Measurements from ENCODE around the gene LHX6. TPM values are rescaled to one million over a fixed set of nuclear protein-coding genes. Genes with fewer than 3 reads are reported as not detected.

LHX6 gene
- total and polyA plus RNA-seq, 2 of the 4 experiments (the other 2 are of a cell fraction): under 0.01 to 0.05 TPM

DNA sequence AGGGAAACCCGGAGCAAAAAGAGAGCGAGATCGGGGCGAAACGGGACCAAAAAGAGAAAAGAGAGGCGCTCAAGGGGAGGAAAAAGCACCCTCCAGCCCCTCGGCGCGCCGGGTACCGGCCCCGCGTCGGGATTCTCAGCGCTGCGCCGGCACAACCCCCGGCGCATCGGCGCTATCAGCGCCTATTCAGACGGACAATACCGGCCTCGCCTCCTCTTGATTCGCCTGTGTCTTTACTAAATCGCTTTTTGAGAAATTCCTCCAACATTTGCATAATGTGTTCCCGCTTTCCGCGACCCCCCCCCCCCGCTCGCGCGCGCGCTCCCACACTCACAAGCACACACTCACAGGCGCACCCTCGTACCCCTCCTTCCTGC lies 578 bp downstream of the LHX6 start:
- Histone ChIP-seq H3K79me1 (ENCODE audit: low read depth in 1 of 2, low read length in 2 of 2) (no peaks in the 10 kb centered on the region), H3K4me3 (ENCODE audit: insufficient read depth, low read depth, low read length) (no peak overlapping the region; the same call in 1 of the 2 replicates), H3K27ac (ENCODE audit: insufficient read depth, low read length) (no peak overlapping the region), H4K5ac (ENCODE audit: low read depth, low read length) (no peak overlapping the region), H3K56ac (ENCODE audit: extremely low read depth, insufficient read depth, low read length) (no peak overlapping the region), H2BK20ac (ENCODE audit: low read depth, low read length) (no peak overlapping the region), H3K9ac (ENCODE audit: low read depth, low read length) (no peak overlapping the region), H3K23ac (ENCODE audit: low read depth, low read length) (no peak overlapping the region), H3K14ac (replicated peaks; ENCODE audit: low read depth, low read length) (no peak overlapping the region), H4K20me1 (ENCODE audit: insufficient read depth, low read length) (peaks cover 12% of the 10 kb centered on the region; the same call in 1 of the 2 replicates), H2AK5ac (ENCODE audit: low read depth, low read length) (no peak overlapping the region), H3K18ac (ENCODE audit: low read depth, low read length) (no peak overlapping the region), H3K27me3 (ENCODE audit: control insufficient read depth, insufficient read depth, low read length) (peaks cover 90% of the 10 kb centered on the region), H3K9me1 (ENCODE audit: insufficient read depth, low read length) (peaks cover 4% of the 10 kb centered on the region; the same call in 1 of the 2 replicates), H2BK120ac (ENCODE audit: low read depth, low read length) (no peak overlapping the region), H3K9me3 (ENCODE audit: control insufficient read depth, insufficient read depth, low read length) (peaks cover 2% of the 10 kb centered on the region; the same call in 1 of the 2 replicates), H2AFZ (replicated peaks; ENCODE audit: low read length, poor library complexity) (peak overlapping the region; percentile 77), H3K4ac (ENCODE audit: low read depth, low read length) (no peak overlapping the region), H3K36me3 (ENCODE audit: control insufficient read depth, insufficient read depth, low read length) (no peaks in the 10 kb centered on the region), H2AK9ac (replicated peaks; ENCODE audit: low read depth, low read length, poor library complexity) (no peak overlapping the region), H4K91ac (ENCODE audit: insufficient read depth, low read depth, low read length) (no peak overlapping the region), H4K8ac (ENCODE audit: low read depth in 2 of 2, low read length in 2 of 2) (no peak overlapping the region), H3K4me2 (ENCODE audit: low read depth, low read length) (peak overlapping the region; percentile 73), H2BK15ac (ENCODE audit: low read depth, low read length) (no peak overlapping the region), H3K4me1 (ENCODE audit: control insufficient read depth, insufficient read depth, low read length) (no peaks in the 10 kb centered on the region; the same call in 1 of the 2 replicates), H2BK5ac (ENCODE audit: low read depth, low read length, poor library complexity, severe bottlenecking) (no peak overlapping the region)
- BruUV-seq (replicated peaks): no TSS peak
- ATAC-seq (ENCODE audit: low read depth) (no peak), DNase-seq (no peak)
- TF ChIP-seq FOS (IDR thresholded peaks at IDR 0.05; ENCODE audit: low read depth, low read length): no peak
- TF ChIP-seq, protein P1, sequence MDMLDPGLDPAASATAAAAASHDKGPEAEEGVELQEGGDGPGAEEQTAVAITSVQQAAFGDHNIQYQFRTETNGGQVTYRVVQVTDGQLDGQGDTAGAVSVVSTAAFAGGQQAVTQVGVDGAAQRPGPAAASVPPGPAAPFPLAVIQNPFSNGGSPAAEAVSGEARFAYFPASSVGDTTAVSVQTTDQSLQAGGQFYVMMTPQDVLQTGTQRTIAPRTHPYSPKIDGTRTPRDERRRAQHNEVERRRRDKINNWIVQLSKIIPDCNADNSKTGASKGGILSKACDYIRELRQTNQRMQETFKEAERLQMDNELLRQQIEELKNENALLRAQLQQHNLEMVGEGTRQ (IDR thresholded peaks at IDR 0.05; ENCODE audit: low read depth, low read length): no peak
- no peak for TF ChIP-seq MAFK (IDR thresholded peaks at IDR 0.05; ENCODE audit: low read depth, low read length)
- no peak for TF ChIP-seq RFX5 (IDR thresholded peaks at IDR 0.05; ENCODE audit: low read depth, low read length)
- TF ChIP-seq, protein P2, sequence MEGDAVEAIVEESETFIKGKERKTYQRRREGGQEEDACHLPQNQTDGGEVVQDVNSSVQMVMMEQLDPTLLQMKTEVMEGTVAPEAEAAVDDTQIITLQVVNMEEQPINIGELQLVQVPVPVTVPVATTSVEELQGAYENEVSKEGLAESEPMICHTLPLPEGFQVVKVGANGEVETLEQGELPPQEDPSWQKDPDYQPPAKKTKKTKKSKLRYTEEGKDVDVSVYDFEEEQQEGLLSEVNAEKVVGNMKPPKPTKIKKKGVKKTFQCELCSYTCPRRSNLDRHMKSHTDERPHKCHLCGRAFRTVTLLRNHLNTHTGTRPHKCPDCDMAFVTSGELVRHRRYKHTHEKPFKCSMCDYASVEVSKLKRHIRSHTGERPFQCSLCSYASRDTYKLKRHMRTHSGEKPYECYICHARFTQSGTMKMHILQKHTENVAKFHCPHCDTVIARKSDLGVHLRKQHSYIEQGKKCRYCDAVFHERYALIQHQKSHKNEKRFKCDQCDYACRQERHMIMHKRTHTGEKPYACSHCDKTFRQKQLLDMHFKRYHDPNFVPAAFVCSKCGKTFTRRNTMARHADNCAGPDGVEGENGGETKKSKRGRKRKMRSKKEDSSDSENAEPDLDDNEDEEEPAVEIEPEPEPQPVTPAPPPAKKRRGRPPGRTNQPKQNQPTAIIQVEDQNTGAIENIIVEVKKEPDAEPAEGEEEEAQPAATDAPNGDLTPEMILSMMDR (conservative IDR thresholded peaks at IDR 0.05; ENCODE audit: low read depth, low read length): no peak
- no peak for TF ChIP-seq CEBPB (IDR thresholded peaks at IDR 0.05; ENCODE audit: low read depth, low read length)
- no peak for TF ChIP-seq MXI1 (IDR thresholded peaks at IDR 0.05; ENCODE audit: borderline replicate concordance, low read depth, low read length)
- TF ChIP-seq, protein P3, sequence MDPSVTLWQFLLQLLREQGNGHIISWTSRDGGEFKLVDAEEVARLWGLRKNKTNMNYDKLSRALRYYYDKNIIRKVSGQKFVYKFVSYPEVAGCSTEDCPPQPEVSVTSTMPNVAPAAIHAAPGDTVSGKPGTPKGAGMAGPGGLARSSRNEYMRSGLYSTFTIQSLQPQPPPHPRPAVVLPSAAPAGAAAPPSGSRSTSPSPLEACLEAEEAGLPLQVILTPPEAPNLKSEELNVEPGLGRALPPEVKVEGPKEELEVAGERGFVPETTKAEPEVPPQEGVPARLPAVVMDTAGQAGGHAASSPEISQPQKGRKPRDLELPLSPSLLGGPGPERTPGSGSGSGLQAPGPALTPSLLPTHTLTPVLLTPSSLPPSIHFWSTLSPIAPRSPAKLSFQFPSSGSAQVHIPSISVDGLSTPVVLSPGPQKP (IDR thresholded peaks at IDR 0.05; ENCODE audit: borderline replicate concordance, low read depth, low read length): no peak
- TF ChIP-seq BHLHE40 (IDR thresholded peaks at IDR 0.05; ENCODE audit: low read depth, low read length): no peak
- no peak for TF ChIP-seq RCOR1 (IDR thresholded peaks at IDR 0.05; ENCODE audit: insufficient replicate concordance, low read length)
- intact Hi-C loops (cut with micrococcal nuclease): no loop called here
- CTCF ChIA-PET: no interaction called here
- 2% methylated on average over 24 of the region's 38 CpGs; no CpG with 5 or more reads in 1 of the 2 experiments for WGBS, 2 experiments (ENCODE audit: extremely low coverage in 2 of 2, insufficient read length in 1 of 2)
- POLR2A ChIA-PET (ENCODE audit: unreplicated experiment): no interaction called here
- dilution Hi-C loops (cut with HindIII; ENCODE audit: low sequenced_read_pairs, unreplicated experiment): no loop called here
- in situ Hi-C loops (cut with MboI; ENCODE audit: low sequenced_read_pairs): no loop called here
